GM12878 (cell line): Measurements from ENCODE around the gene LIG1. TPM values are rescaled to one million over a fixed set of nuclear protein-coding genes. Genes with fewer than 3 reads are reported as not detected.

Experiments used
- BACH1 ChIP-seq: fragments of 450-650 bp; IDR thresholded peaks from 2 replicates; pipeline ENCODE4 v1.6.1; 2017; ENCODE audit warnings: mild to moderate bottlenecking, borderline replicate concordance
- CBFB ChIP-seq: IDR thresholded peaks from 2 replicates; pipeline ENCODE4 v1.6.1; 2016; ENCODE audit warnings: antibody characterized with exemption, low read depth
- CBX3 ChIP-seq: fragments of 200-600 bp; sonication (generic); IDR thresholded peaks from 2 replicates; pipeline ENCODE4 v1.6.1; 2016; ENCODE audit warnings: low read depth, borderline replicate concordance
- CBX5 ChIP-seq: sonication (generic); IDR thresholded peaks from 2 replicates; pipeline ENCODE4 v1.6.1; 2016; ENCODE audit warnings: low read depth, moderate library complexity, mild to moderate bottlenecking, inconsistent platforms
- HCFC1 ChIP-seq: fragments of 150-350 bp; IDR thresholded peaks from 2 replicates; pipeline ENCODE4 v1.6.1; 2014; ENCODE audit warnings: low read length
- IKZF1 ChIP-seq: fragments of 450-650 bp; conservative IDR thresholded peaks from 2 replicates; pipeline ENCODE4 v1.6.1; 2017; ENCODE audit warnings: antibody characterized with exemption, mild to moderate bottlenecking
- IKZF2 ChIP-seq, 2 experiments: fragments of 450-650 bp; IDR thresholded peaks; 2 replicates each; pipeline ENCODE4 v1.6.1; 2017; ENCODE audit warnings: mild to moderate bottlenecking in 2 of 2, moderate library complexity in 2 of 2
- LARP7 ChIP-seq: fragments of 450-650 bp; IDR thresholded peaks from 2 replicates; pipeline ENCODE4 v1.6.1; 2017; ENCODE audit warnings: mild to moderate bottlenecking
- MTA3 ChIP-seq: IDR thresholded peaks from 2 replicates; pipeline ENCODE4 v1.6.1; 2012; ENCODE audit warnings: low read length, inconsistent platforms, borderline replicate concordance
- NFXL1 ChIP-seq: fragments of 450-650 bp; IDR thresholded peaks from 2 replicates; pipeline ENCODE4 v1.6.1; 2017; ENCODE audit warnings: antibody characterized with exemption, mild to moderate bottlenecking, borderline replicate concordance
- NFYA ChIP-seq: IDR thresholded peaks from 2 replicates; pipeline ENCODE4 v1.6.1; 2011; ENCODE audit warnings: low read depth, mild to moderate bottlenecking, low read length, improper control_type of control experiment, borderline replicate concordance
- POLR2A ChIP-seq: IDR thresholded peaks from 2 replicates; pipeline ENCODE4 v1.6.1; 2011; ENCODE audit warnings: low read depth, mild to moderate bottlenecking, low read length
- SMARCA5 ChIP-seq: fragments of 450-650 bp; IDR thresholded peaks from 2 replicates; pipeline ENCODE4 v1.6.1; 2017; ENCODE audit warnings: mild to moderate bottlenecking
- SMC3 ChIP-seq: IDR thresholded peaks from 2 replicates; pipeline ENCODE4 v1.6.1; 2011; ENCODE audit warnings: low read length, improper control_type of control experiment, borderline replicate concordance
- SRF ChIP-seq, 2 experiments: IDR thresholded peaks; 2 replicates each; pipeline ENCODE4 v1.6.1; 2011; ENCODE audit warnings: low read depth in 2 of 2, low read length in 2 of 2, mild to moderate bottlenecking in 1 of 2, moderate library complexity in 1 of 2
- STAT3 ChIP-seq: IDR thresholded peaks from 2 replicates; pipeline ENCODE4 v1.6.1; 2011; ENCODE audit warnings: low read depth, low read length, improper control_type of control experiment
- SUPT20H ChIP-seq: IDR thresholded peaks from 2 replicates; pipeline ENCODE4 v1.6.1; 2011; ENCODE audit warnings: low read depth, mild to moderate bottlenecking, low read length, moderate library complexity, borderline replicate concordance; ENCODE audit not compliant: control insufficient read depth
- TCF3 ChIP-seq: IDR thresholded peaks from 2 replicates; pipeline ENCODE4 v1.6.1; 2012; ENCODE audit warnings: low read depth, mild to moderate bottlenecking, low read length, borderline replicate concordance; ENCODE audit not compliant: insufficient read depth
- ZNF207 ChIP-seq: fragments of 450-650 bp; IDR thresholded peaks from 2 replicates; pipeline ENCODE4 v1.6.1; 2014; ENCODE audit warnings: antibody characterized with exemption, mild to moderate bottlenecking, borderline replicate concordance
- polyA plus RNA-seq, 11 experiments: library from polyadenylated mRNA; depleted of rRNA in 4 of 11; unstranded in 6 of 11; stranded (reverse) in 5 of 11; fragments of >200 nt; fragmentation: Nextera tagmentation in 4 of 11; fragmentation: Illumina TruSeq in 1 of 11; extraction: Ambion mirVana in 4 of 11; extraction: Trizol in 1 of 11; gene quantifications; 1 replicate in 1 of 11; 2 replicates in 10 of 11; pipeline versions ENCODE4 v1.2.1 to v1.2.3, GENCODE V29; 2011 to 2016; ENCODE audit warnings: inconsistent platforms in 2 of 11, missing spikeins in 2 of 11, low read depth in 1 of 11
- total RNA-seq, 4 experiments: library from RNA; depleted of rRNA in 3 of 4; stranded (reverse); fragments of >200 nt in 3 of 4; fragmentation: Illumina TruSeq in 1 of 4; extraction: Trizol in 1 of 4; gene quantifications; 2 replicates each; pipeline versions ENCODE4 v1.2.1 to v1.2.3, GENCODE V29; 2013 to 2021
- TF ChIP-seq, protein P1 (sequence below): fragments of 450-650 bp; IDR thresholded peaks from 2 replicates; pipeline ENCODE4 v1.6.1; 2017; ENCODE audit warnings: mild to moderate bottlenecking
- TF ChIP-seq, protein P2 (sequence below): fragments of 450-650 bp; formaldehyde crosslinking; IDR thresholded peaks from 2 replicates; pipeline ENCODE4 v1.4.0; 2020; ENCODE audit warnings: mild to moderate bottlenecking, moderate library complexity
- TF ChIP-seq, protein P3 (sequence below): IDR thresholded peaks from 2 replicates; pipeline ENCODE4 v1.6.1; 2012; ENCODE audit warnings: low read length, inconsistent platforms
- TF ChIP-seq, protein P4 (sequence below): IDR thresholded peaks from 2 replicates; pipeline ENCODE4 v1.6.1; 2011; ENCODE audit warnings: borderline replicate concordance, low read depth, mild to moderate bottlenecking, moderate library complexity, low read length; ENCODE audit not compliant: insufficient read depth, poor library complexity, severe bottlenecking

Gene LIG1
- total and polyA plus RNA-seq, 10 of the 15 experiments (the other 5 are each of a cell fraction or from before 2014, with no cell fraction given): 7.8 to 117 (median 73.7) TPM

DNA sequence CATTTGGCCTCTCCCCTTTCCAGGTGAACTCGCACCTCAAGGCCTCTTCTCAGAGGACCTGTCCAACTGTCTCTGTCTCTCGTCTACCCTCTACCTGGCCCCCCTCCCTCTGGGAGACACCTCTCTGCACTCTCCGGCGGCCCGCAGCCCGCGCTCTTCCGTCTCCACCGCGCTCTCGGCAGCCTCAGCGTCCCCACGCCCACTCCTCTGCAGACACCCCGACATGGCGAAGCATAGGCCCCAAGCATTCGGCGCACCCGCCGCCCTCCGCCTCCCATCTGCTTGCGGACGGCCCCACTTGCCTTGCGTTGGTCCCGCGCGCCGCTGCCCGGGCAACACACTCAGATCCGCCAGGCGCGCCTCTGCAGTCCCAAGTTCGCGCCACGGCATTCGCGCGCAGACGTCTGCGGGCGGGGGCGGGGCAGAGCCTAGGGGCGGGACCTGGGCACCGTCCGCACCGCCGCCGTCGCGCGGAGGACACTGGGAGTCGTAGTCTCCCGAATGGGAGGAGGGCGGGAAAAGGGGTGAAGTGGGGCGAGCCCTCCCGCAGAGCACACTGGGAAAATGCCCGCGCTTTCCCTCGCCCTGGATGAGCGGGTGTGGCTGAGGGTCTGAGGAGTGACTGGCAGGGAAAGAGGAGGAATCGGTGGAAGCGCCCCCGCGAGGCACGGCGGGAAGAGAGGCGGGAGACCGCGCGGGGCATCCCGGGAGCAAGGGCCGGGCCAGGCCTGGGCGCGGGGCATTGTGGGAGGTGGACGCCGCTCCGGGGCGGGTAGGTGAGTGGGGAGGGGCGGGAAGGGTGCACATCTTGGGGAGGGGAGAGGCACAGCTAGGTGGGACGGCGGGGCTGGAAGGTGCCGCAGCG, at the start of gene LIG1, which contains the start of gene ZSWIM9 (continued):
- TF ChIP-seq, protein P1, sequence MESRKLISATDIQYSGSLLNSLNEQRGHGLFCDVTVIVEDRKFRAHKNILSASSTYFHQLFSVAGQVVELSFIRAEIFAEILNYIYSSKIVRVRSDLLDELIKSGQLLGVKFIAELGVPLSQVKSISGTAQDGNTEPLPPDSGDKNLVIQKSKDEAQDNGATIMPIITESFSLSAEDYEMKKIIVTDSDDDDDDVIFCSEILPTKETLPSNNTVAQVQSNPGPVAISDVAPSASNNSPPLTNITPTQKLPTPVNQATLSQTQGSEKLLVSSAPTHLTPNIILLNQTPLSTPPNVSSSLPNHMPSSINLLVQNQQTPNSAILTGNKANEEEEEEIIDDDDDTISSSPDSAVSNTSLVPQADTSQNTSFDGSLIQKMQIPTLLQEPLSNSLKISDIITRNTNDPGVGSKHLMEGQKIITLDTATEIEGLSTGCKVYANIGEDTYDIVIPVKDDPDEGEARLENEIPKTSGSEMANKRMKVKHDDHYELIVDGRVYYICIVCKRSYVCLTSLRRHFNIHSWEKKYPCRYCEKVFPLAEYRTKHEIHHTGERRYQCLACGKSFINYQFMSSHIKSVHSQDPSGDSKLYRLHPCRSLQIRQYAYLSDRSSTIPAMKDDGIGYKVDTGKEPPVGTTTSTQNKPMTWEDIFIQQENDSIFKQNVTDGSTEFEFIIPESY: no peak
- TF ChIP-seq NFXL1 (no peak), CBX5 (no peak), STAT3 (no peak), SRF (IDR thresholded peaks at IDR 0.05; ENCODE audit: low read depth in 2 of 2, low read length in 2 of 2) (0 out of 4 replicates have a peak, but pooled peaks of 1 of the 2 experiments have one; percentile 44), TCF3 (no peak), IKZF2 (IDR thresholded peaks at IDR 0.05) (peak; percentile 54 to 67; a peak in 3 of 4 replicates), BACH1 (no peak; the same call in 1 of the 2 replicates), IKZF1 (peak; percentile 99), CBX3 (no peak), SUPT20H (no peak), LARP7 (peak; percentile 85; the same call in 1 of the 2 replicates), MTA3 (no peak), SMC3 (no peak), ZNF207 (no peak), POLR2A (peak; percentile 88), SMARCA5 (peak; percentile 91), CBFB (no peak), NFYA (no peak), HCFC1 (peak; percentile 89)
- TF ChIP-seq, protein P2, sequence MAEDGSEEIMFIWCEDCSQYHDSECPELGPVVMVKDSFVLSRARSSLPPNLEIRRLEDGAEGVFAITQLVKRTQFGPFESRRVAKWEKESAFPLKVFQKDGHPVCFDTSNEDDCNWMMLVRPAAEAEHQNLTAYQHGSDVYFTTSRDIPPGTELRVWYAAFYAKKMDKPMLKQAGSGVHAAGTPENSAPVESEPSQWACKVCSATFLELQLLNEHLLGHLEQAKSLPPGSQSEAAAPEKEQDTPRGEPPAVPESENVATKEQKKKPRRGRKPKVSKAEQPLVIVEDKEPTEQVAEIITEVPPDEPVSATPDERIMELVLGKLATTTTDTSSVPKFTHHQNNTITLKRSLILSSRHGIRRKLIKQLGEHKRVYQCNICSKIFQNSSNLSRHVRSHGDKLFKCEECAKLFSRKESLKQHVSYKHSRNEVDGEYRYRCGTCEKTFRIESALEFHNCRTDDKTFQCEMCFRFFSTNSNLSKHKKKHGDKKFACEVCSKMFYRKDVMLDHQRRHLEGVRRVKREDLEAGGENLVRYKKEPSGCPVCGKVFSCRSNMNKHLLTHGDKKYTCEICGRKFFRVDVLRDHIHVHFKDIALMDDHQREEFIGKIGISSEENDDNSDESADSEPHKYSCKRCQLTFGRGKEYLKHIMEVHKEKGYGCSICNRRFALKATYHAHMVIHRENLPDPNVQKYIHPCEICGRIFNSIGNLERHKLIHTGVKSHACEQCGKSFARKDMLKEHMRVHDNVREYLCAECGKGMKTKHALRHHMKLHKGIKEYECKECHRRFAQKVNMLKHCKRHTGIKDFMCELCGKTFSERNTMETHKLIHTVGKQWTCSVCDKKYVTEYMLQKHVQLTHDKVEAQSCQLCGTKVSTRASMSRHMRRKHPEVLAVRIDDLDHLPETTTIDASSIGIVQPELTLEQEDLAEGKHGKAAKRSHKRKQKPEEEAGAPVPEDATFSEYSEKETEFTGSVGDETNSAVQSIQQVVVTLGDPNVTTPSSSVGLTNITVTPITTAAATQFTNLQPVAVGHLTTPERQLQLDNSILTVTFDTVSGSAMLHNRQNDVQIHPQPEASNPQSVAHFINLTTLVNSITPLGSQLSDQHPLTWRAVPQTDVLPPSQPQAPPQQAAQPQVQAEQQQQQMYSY (CRISPR knock-in tag): no peak
- TF ChIP-seq, protein P3, sequence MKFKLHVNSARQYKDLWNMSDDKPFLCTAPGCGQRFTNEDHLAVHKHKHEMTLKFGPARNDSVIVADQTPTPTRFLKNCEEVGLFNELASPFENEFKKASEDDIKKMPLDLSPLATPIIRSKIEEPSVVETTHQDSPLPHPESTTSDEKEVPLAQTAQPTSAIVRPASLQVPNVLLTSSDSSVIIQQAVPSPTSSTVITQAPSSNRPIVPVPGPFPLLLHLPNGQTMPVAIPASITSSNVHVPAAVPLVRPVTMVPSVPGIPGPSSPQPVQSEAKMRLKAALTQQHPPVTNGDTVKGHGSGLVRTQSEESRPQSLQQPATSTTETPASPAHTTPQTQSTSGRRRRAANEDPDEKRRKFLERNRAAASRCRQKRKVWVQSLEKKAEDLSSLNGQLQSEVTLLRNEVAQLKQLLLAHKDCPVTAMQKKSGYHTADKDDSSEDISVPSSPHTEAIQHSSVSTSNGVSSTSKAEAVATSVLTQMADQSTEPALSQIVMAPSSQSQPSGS: no peak
- TF ChIP-seq, protein P4, sequence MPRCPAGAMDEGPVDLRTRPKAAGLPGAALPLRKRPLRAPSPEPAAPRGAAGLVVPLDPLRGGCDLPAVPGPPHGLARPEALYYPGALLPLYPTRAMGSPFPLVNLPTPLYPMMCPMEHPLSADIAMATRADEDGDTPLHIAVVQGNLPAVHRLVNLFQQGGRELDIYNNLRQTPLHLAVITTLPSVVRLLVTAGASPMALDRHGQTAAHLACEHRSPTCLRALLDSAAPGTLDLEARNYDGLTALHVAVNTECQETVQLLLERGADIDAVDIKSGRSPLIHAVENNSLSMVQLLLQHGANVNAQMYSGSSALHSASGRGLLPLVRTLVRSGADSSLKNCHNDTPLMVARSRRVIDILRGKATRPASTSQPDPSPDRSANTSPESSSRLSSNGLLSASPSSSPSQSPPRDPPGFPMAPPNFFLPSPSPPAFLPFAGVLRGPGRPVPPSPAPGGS: no peak
